HS-27A (cell line): ENCODE results near the gene PRKCG.
"Not testable (repeated sequence)": the region's sequence is repeated elsewhere in the genome, so short reads cannot be mapped to it uniquely, and the experiment has no call there.

Source experiments
- DNase-seq: peaks from one replicate; pipeline ENCODE4 v3.0.0-alpha.2; 2012; ENCODE audit warnings: low read depth, missing footprints

PRKCG gene

GRCh38 chr19:53944933-53945332 lies 62.9 kb downstream of the PRKCG start:
- no peak for DNase-seq

- no peak for DNase-seq
Measured at GRCh38 chr19:53945441-53945840, 63.4 kb downstream of the PRKCG start.

DNA sequence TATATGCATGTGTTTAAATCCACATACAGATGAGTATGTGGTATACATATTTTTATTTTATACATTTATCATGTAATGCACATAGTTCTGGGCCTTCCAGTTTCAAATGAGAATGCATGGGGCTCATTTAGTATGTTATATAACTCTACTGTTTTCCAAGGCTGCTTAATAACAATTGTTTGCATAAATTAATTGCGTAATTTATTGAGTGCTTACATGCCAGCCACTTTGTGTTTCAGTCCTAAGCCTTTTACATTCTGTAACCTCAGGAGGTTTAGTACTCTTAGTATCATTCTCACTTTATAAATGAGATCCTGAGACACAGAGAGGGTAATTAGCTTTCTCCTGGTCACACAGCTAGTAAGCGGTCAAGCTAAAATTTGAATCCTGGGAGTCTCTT lies 64.0 kb downstream of the PRKCG start:
- no peak for DNase-seq

GRCh38 chr19:53947624-53948023 lies 65.6 kb downstream of the PRKCG start:
- DNase-seq = no peak

DNA sequence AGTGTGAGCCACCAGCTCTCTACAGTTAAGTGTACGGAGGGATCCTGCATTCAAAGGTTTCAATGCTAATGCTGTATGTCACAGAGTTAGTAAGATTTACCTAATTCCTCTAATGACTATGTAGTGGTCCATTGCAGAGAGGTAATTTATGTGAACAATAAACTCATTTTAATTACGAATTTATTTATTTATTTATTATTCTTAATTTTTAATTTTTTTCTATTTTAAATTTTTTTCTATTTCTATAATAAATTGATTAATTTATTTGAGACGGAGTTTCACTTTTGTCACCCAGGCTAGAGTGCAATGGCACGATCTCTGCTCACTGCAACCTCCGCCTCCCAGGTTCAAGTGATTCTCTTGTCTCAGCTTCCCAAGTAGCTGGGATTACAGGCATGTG lies 66.6 kb downstream of the PRKCG start:
- not testable (repeated sequence) for DNase-seq

DNA sequence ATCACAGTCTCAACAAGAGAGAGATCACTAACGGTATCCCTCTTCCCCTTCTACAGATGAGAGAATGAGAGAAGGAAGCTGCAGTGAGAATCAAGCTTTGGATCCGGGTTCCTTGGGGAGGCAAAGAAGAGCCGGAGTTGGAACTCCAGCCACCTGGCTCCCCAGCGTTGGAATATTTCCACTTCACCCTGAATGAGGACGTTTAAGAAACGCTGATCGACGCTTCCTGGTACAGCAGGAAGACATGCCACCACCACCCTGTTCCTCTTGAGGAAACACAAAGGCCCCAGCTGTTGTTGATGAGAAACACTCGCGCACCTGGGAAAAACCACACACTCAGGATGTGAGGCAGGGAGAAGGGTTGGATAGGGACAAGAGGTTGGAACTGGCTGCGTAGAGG lies 69.4 kb downstream of the PRKCG start:
- DNase-seq = no peak

DNA sequence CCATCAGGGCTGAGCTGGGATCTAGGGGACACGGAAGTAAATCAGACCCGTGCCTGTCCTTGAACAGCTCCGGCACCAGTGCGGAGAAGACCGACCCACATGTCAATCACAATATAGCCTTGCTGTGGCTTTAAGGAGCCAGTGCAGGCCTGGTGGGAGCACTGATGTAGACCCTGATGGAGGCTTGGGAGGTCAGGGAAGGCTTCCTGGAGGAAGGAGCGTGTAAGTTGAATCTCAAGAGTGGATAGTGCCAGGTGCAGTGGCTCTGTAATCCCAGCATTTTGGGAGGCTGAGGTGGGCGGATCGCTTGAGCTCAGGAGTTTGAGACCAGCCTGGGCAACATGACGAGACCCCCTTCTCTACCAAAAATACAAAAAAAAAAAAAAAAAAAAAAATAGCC lies 70.0 kb downstream of the PRKCG start:
- DNase-seq = no peak

- no peak for DNase-seq
Measured at GRCh38 chr19:53953383-53953782, 71.4 kb downstream of the PRKCG start.
